OCI-LY7 (cell line): ENCODE measurements around the gene GNG11. TPM values are rescaled to one million over a fixed set of nuclear protein-coding genes. Genes with fewer than 3 reads are reported as not detected.

Source experiments
- BruUV-seq: library from RNA; stranded (reverse); fragments of 400-500 nt; replicated peaks from 2 replicates; lab custom pipeline; 2021; lab: Mats Ljungman, UMichigan
- CTCF ChIA-PET: fragments of 300-600 bp; sonication (Branson Sonifier 250); formaldehyde crosslinking; loops from one replicate; lab custom pipeline; 2022; ENCODE audit warnings: antibody characterized with exemption; ENCODE audit not compliant: unreplicated experiment; lab: Charles Lee
- POLR2A ChIA-PET: fragments of 300-600 bp; sonication (Branson Sonifier 250); formaldehyde crosslinking; loops from one replicate; lab custom pipeline; 2022; ENCODE audit warnings: antibody characterized with exemption; lab: Charles Lee
- DNase-seq: peaks from one replicate; pipeline ENCODE4 v3.0.0-alpha.2; 2015; ENCODE audit warnings: low spot score
- H2AFZ ChIP-seq: fragments of 200-600 bp; sonication (generic), shearing (Covaris generic); 2 replicates; pipeline ENCODE4 v1.6.1; 2014; ENCODE audit warnings: mild to moderate bottlenecking, antibody characterized with exemption, low read length, moderate library complexity
- H3K27ac ChIP-seq: fragments of 200-600 bp; sonication (generic); 2 replicates; pipeline ENCODE4 v1.5.1; 2014; ENCODE audit warnings: mixed run types, low read depth, mild to moderate bottlenecking, moderate library complexity, low read length, inconsistent platforms; ENCODE audit not compliant: poor library complexity, severe bottlenecking
- H3K36me3 ChIP-seq: fragments of 200-600 bp; sonication (generic); 2 replicates; pipeline ENCODE4 v1.6.1; 2014; ENCODE audit warnings: mild to moderate bottlenecking, antibody characterized with exemption, low read length, moderate library complexity, mixed read lengths; ENCODE audit not compliant: insufficient read depth
- H3K4me1 ChIP-seq: fragments of 200-600 bp; sonication (generic); 2 replicates; pipeline ENCODE4 v1.5.1; 2014; ENCODE audit warnings: mild to moderate bottlenecking, low read length; ENCODE audit not compliant: insufficient read depth, poor library complexity, severe bottlenecking
- H3K4me2 ChIP-seq: fragments of 200-600 bp; sonication (generic); 2 replicates; pipeline ENCODE4 v1.6.1; 2014; ENCODE audit warnings: mild to moderate bottlenecking, low read length
- H3K4me3 ChIP-seq: fragments of 200-600 bp; sonication (generic); 2 replicates; pipeline ENCODE4 v1.5.1; 2014; ENCODE audit warnings: mild to moderate bottlenecking, low read depth, low read length; ENCODE audit not compliant: poor library complexity, severe bottlenecking
- H3K79me2 ChIP-seq: fragments of 200-600 bp; sonication (generic); 2 replicates; pipeline ENCODE4 v1.6.1; 2016; ENCODE audit warnings: low read depth, mild to moderate bottlenecking, low read length, moderate library complexity, mixed read lengths; ENCODE audit not compliant: insufficient read depth
- H3K9me2 ChIP-seq: fragments of 200-600 bp; sonication (generic); 2 replicates; pipeline ENCODE4 v1.6.1; 2016; ENCODE audit warnings: mild to moderate bottlenecking, low read length, mixed read lengths; ENCODE audit not compliant: insufficient read depth
- H3K9me3 ChIP-seq: fragments of 200-600 bp; sonication (generic); 2 replicates; pipeline ENCODE4 v1.6.1; 2014; ENCODE audit warnings: mild to moderate bottlenecking, mixed run types, low read length, mixed read lengths
- H4K20me1 ChIP-seq: fragments of 200-600 bp; sonication (generic); 2 replicates; pipeline ENCODE4 v1.6.1; 2014; ENCODE audit warnings: mild to moderate bottlenecking, antibody characterized with exemption, low read length, moderate library complexity, mixed read lengths; ENCODE audit not compliant: insufficient read depth
- EZH2phosphoT487 ChIP-seq: fragments of 200-600 bp; sonication (generic); IDR thresholded peaks from 2 replicates; pipeline ENCODE4 v1.6.1; 2018; ENCODE audit warnings: low read depth, borderline replicate concordance, mild to moderate bottlenecking, mixed run types, antibody characterized with exemption, low read length, moderate library complexity, mixed read lengths
- intact Hi-C: fragments of 100-400 bp; cut with micrococcal nuclease; formaldehyde crosslinking; loops from one replicate; pipeline ENCODE4 v1.10.0; 2022; ENCODE audit not compliant: unreplicated experiment
- total RNA-seq, 2 experiments: library from RNA; depleted of rRNA in 1 of 2; stranded (reverse); fragments of >200 nt in 1 of 2; shearing (Covaris generic) in 1 of 2; gene quantifications; 2 replicates each; pipeline ENCODE4 v1.2.3, GENCODE V29; 2014 to 2022
- TF ChIP-seq, protein P1 (sequence below): fragments of 200-600 bp; sonication (generic); conservative IDR thresholded peaks from 2 replicates; pipeline ENCODE4 v1.5.1; 2014; ENCODE audit warnings: mild to moderate bottlenecking, antibody characterized with exemption, low read length, moderate library complexity, mixed read lengths

Gene GNG11
- total RNA-seq, 2 experiments from 2014 or later = 0.82 to 1.2 TPM

DNA sequence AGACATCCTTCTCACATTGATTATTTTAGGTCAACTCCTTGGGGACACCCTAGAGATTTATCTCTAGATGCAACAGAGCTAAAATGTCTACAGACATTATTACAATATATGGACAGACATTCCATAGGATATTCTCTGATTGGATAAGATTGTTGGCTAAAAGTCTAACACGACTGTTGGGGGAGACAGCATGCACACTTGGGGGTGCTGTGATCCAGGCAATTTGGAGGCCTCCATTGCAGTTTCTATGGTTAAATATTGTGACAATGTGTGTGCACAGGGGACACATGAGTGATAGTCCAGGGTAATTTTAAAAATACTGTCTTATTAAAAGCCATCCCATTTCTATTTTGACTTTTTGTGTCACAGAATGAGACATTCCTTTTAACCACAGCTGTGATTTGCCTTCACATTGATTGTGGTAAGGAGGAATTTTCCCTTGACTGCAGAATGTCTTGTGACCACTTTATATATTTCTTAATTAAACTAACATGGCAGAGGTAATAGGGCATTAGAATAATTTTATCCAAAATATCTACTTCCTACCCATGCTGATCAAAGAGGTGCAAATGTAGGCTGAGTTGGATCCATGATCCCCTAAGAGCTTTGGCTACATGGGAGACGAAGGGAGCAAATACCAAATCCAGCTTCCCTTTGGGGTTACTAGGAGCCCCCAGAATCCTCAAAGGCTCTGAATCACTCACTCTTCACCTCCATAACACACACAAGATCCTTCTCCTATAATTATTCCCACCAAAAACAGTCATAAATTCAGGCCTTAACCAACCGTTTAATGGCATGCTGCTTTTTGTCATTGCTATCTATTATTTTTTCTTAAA, 38.2 kb upstream of the GNG11 start:
- DNase-seq = peak; percentile 25
- no peaks in the 10 kb centered on the region for H3K79me2 ChIP-seq
- H4K20me1 ChIP-seq = no peaks in the 10 kb centered on the region
- H3K9me2 ChIP-seq = no peaks in the 10 kb centered on the region
- H3K4me1 ChIP-seq = no peaks in the 10 kb centered on the region
- BruUV-seq = no TSS peak
- H3K27ac ChIP-seq = no peak overlapping the region
- ChIA-PET CTCF (no interaction called here), POLR2A (no interaction called here)
- no peak overlapping the region for H2AFZ ChIP-seq
- H3K36me3 ChIP-seq = no peaks in the 10 kb centered on the region
- no peak overlapping the region for H3K4me3 ChIP-seq
- H3K9me3 ChIP-seq = 0 out of 2 replicates have a peak, but pooled peaks cover 5% of the 10 kb centered on the region
- intact Hi-C loops = no loop called here
- TF ChIP-seq, protein P1, sequence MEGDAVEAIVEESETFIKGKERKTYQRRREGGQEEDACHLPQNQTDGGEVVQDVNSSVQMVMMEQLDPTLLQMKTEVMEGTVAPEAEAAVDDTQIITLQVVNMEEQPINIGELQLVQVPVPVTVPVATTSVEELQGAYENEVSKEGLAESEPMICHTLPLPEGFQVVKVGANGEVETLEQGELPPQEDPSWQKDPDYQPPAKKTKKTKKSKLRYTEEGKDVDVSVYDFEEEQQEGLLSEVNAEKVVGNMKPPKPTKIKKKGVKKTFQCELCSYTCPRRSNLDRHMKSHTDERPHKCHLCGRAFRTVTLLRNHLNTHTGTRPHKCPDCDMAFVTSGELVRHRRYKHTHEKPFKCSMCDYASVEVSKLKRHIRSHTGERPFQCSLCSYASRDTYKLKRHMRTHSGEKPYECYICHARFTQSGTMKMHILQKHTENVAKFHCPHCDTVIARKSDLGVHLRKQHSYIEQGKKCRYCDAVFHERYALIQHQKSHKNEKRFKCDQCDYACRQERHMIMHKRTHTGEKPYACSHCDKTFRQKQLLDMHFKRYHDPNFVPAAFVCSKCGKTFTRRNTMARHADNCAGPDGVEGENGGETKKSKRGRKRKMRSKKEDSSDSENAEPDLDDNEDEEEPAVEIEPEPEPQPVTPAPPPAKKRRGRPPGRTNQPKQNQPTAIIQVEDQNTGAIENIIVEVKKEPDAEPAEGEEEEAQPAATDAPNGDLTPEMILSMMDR = peak; percentile 71
- no peak for TF ChIP-seq EZH2phosphoT487
- no peak overlapping the region for H3K4me2 ChIP-seq

DNA sequence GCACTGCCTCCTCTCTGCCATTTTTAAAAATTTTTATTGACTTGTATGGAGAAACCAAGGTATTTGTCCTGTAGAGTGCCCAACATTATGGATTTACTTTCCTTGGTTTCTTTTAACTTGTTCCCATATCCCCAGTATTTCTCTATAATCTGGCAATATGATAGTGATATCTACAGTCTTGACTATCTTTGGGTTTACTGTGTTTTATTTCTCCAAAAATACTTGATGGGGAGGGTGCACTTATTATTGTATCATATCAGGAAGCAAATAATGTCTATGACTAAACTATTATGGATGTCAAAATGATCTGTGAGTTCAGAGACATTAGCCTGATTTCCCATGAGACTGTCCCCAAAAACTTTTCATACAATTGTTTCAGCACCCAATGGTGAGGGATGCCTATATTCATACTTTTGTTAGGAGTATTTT, 37.6 kb upstream of the GNG11 start:
- Histone ChIP-seq H4K20me1 (no peaks in the 10 kb centered on the region), H3K4me3 (no peak overlapping the region), H3K79me2 (no peaks in the 10 kb centered on the region), H3K9me2 (no peaks in the 10 kb centered on the region), H3K4me1 (no peaks in the 10 kb centered on the region), H3K36me3 (no peaks in the 10 kb centered on the region), H3K9me3 (0 out of 2 replicates have a peak, but pooled peaks cover 5% of the 10 kb centered on the region), H3K4me2 (no peak overlapping the region), H2AFZ (no peak overlapping the region), H3K27ac (no peak overlapping the region)
- ChIA-PET CTCF (no interaction called here), POLR2A (no interaction called here)
- intact Hi-C loops = no loop called here
- no TSS peak for BruUV-seq
- TF ChIP-seq EZH2phosphoT487 = no peak
- no peak for DNase-seq

DNA sequence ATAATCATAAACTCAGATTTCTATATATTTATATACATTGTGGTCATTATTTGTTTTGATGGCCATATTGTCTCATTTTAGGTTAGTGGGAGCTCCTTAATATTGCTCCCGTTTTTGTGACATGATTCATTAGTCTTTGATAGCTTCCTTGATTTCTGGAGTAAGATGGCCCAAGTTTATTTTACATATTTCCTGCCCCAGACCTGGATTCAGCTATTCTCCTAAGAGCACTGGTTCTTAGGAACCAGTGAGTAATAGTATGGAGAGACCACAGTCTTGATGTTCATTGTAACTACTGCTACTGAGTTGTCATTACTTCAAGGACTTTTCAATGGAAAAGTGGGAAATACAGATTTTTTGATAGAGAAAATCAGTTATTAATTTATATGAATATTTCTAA, 37.0 kb upstream of the GNG11 start:
- Histone ChIP-seq H3K9me3 (0 out of 2 replicates have a peak, but pooled peaks cover 2% of the 10 kb centered on the region), H3K4me1 (no peaks in the 10 kb centered on the region), H4K20me1 (no peaks in the 10 kb centered on the region), H3K79me2 (no peaks in the 10 kb centered on the region), H2AFZ (no peak overlapping the region), H3K4me2 (no peak overlapping the region), H3K27ac (no peak overlapping the region), H3K36me3 (no peaks in the 10 kb centered on the region), H3K4me3 (no peak overlapping the region), H3K9me2 (no peaks in the 10 kb centered on the region)
- intact Hi-C loops = no loop called here
- BruUV-seq = no TSS peak
- ChIA-PET POLR2A (no interaction called here), CTCF (interaction anchor here (0.6 kb wide), 1 partner anchor 414 kb away, joined by 3 read pairs; no protein-coding TSS in a partner anchor)
- TF ChIP-seq EZH2phosphoT487 = no peak
- TF ChIP-seq, protein P1 = no peak
- DNase-seq = no peak
